Activated T-helper 2 cell treated with anti-CD3 and anti-CD28 coated beads, Interferon-gamma antibody, Interleukin-2, Interleukin-4, amounts not matched to agents 10 μg/mL and 5 μg/mL and 100 μg/mL, durations not matched to agents 14 hours and 24 hours and 36 hours (primary cell): ENCODE results near the gene GRK4. TPM values are rescaled to one million over a fixed set of nuclear protein-coding genes. Genes with fewer than 3 reads are reported as not detected.
A peak's percentile ranks its signal among the peaks of the same experiment; 100 is the strongest.

Experiments used
- DNase-seq: peaks from one replicate; pipeline ENCODE4 v3.0.0; 2021; ENCODE audit warnings: low spot score
- H3K27ac Mint-ChIP-seq: one replicate; pipeline ENCODE4 v1.8.0; 2021; ENCODE audit warnings: mixed read lengths
- H3K27me3 Mint-ChIP-seq: one replicate; pipeline ENCODE4 v1.8.0; 2021; ENCODE audit warnings: low read depth, mixed read lengths
- H3K36me3 Mint-ChIP-seq: one replicate; pipeline ENCODE4 v1.8.0; 2021; ENCODE audit warnings: low read depth, mixed read lengths
- H3K4me1 Mint-ChIP-seq: one replicate; pipeline ENCODE4 v1.8.0; 2021; ENCODE audit warnings: low read depth, mixed read lengths
- H3K4me3 Mint-ChIP-seq: one replicate; pipeline ENCODE4 v1.8.0; 2021; ENCODE audit warnings: low read depth, mild to moderate bottlenecking, moderate library complexity, mixed read lengths
- H3K9me3 Mint-ChIP-seq: one replicate; pipeline ENCODE4 v1.8.0; 2021; ENCODE audit warnings: mixed read lengths
- intact Hi-C: fragments of 100-400 bp; cut with micrococcal nuclease; formaldehyde crosslinking; loops from one replicate; pipeline ENCODE4 v1.15.1; 2023
- total RNA-seq: library from RNA; stranded (reverse); gene quantifications from 2 replicates; pipeline ENCODE4 v1.2.3, GENCODE V29; 2022

Gene GRK4
- total RNA-seq, 1 donor from 2014 or later: 4.5 TPM

GRCh38 chr4:3054169-3054759 is 90.9 kb downstream of the GRK4 start:
- no peak for DNase-seq
- peaks cover 7% of the 10 kb centered on the region for H3K27me3 Mint-ChIP-seq

DNA sequence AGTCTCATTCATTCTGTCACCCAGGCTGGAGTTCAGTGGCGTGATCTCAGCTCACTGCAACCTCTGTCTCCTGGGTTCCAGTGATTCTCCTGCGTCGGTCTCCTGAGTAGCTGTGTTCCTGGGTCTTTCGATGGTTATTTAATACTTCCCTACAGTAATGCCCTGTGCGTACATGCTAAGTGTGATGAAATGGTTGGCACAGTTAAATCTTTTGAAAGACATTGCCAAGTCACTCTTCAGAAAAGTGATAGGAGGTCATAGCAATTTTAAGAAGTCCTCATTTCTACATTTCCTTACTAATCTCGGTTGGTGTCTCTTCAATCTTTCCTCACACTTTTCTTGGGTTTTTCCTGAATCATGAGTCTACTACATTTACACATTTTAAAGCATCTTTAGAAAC is 96.6 kb downstream of the GRK4 start:
- Mint-ChIP-seq H3K4me3 (no peak overlapping the region), H3K36me3 (peaks cover 8% of the 10 kb centered on the region), H3K27me3 (no peaks in the 10 kb centered on the region), H3K27ac (no peak overlapping the region), H3K4me1 (no peaks in the 10 kb centered on the region), H3K9me3 (peaks cover 16% of the 10 kb centered on the region)
- DNase-seq: no peak
- intact Hi-C loops: no loop called here

More at GRCh38 chr4:3054169-3054759, 90.9 kb downstream of the GRK4 start:
- Mint-ChIP-seq H3K9me3 (peaks cover 23% of the 10 kb centered on the region), H3K4me1 (no peaks in the 10 kb centered on the region), H3K27ac (no peak overlapping the region), H3K4me3 (no peak overlapping the region), H3K36me3 (peaks cover 12% of the 10 kb centered on the region)
- intact Hi-C loops: no loop called here

GRCh38 chr4:3060946-3061345 is 97.6 kb downstream of the GRK4 start:
- Mint-ChIP-seq H3K27ac (no peak overlapping the region), H3K9me3 (peaks cover 9% of the 10 kb centered on the region), H3K4me1 (no peaks in the 10 kb centered on the region), H3K27me3 (no peaks in the 10 kb centered on the region), H3K4me3 (no peak overlapping the region), H3K36me3 (peaks cover 4% of the 10 kb centered on the region)
- intact Hi-C loops: no loop called here
- no peak for DNase-seq

DNA sequence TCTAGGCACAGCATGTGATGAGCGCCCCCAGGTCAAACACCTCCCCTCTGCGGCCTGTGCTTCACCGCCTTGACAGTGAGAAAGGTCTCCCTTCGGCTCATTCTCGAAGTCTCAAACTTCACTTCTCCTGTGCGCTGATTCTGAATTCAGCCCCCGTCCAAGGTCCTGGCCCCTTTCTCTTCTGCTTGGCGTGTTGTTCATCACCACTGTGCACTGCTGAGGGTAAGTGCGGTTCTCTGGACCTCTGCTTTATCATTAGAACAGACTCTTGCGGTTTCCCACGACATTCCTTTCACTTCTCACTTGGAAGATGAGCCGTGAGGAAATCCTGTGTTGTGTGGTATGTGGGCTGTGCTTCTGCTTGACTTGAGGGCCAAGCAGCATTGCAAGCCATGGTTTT is 99.1 kb downstream of the GRK4 start:
- H3K27ac Mint-ChIP-seq: no peak overlapping the region
- H3K36me3 Mint-ChIP-seq: no peaks in the 10 kb centered on the region
- no peak overlapping the region for H3K4me3 Mint-ChIP-seq
- intact Hi-C loops: no loop called here
- H3K27me3 Mint-ChIP-seq: no peaks in the 10 kb centered on the region
- DNase-seq: no peak
- no peaks in the 10 kb centered on the region for H3K9me3 Mint-ChIP-seq
- H3K4me1 Mint-ChIP-seq: no peaks in the 10 kb centered on the region

GRCh38 chr4:3065551-3065950 is 102.2 kb downstream of the GRK4 start:
- no peaks in the 10 kb centered on the region for H3K27me3 Mint-ChIP-seq
- no peaks in the 10 kb centered on the region for H3K36me3 Mint-ChIP-seq
- no peak overlapping the region for H3K27ac Mint-ChIP-seq
- H3K4me1 Mint-ChIP-seq: no peaks in the 10 kb centered on the region
- no peak for DNase-seq
- intact Hi-C loops: no loop called here
- H3K9me3 Mint-ChIP-seq: no peaks in the 10 kb centered on the region
- H3K4me3 Mint-ChIP-seq: no peak overlapping the region

- Mint-ChIP-seq H3K4me3 (no peak overlapping the region), H3K9me3 (no peaks in the 10 kb centered on the region), H3K27me3 (no peaks in the 10 kb centered on the region), H3K36me3 (no peaks in the 10 kb centered on the region), H3K4me1 (no peaks in the 10 kb centered on the region), H3K27ac (no peak overlapping the region)
- DNase-seq: no peak
- intact Hi-C loops: no loop called here
Observed at GRCh38 chr4:3066836-3067400, 103.5 kb downstream of the GRK4 start.

- no peak overlapping the region for H3K4me3 Mint-ChIP-seq
- no peaks in the 10 kb centered on the region for H3K36me3 Mint-ChIP-seq
- H3K27me3 Mint-ChIP-seq: no peaks in the 10 kb centered on the region
Observed at GRCh38 chr4:3067473-3068001, 104.2 kb downstream of the GRK4 start.

GRCh38 chr4:3069661-3070199 is 106.4 kb downstream of the GRK4 start:
- no peak overlapping the region for H3K4me3 Mint-ChIP-seq
- H3K36me3 Mint-ChIP-seq: no peaks in the 10 kb centered on the region
- no peaks in the 10 kb centered on the region for H3K9me3 Mint-ChIP-seq
- no peaks in the 10 kb centered on the region for H3K27me3 Mint-ChIP-seq
- DNase-seq: no peak
- no peak overlapping the region for H3K27ac Mint-ChIP-seq
- intact Hi-C loops: loop anchor here (5.0 to 10.0 kb wide), 2 partner anchors 888 to 1355 kb away; partner anchors contain the start of gene SLBP
- no peaks in the 10 kb centered on the region for H3K4me1 Mint-ChIP-seq

More at GRCh38 chr4:3067473-3068001, 104.2 kb downstream of the GRK4 start:
- Mint-ChIP-seq H3K4me1 (no peaks in the 10 kb centered on the region), H3K27ac (no peak overlapping the region), H3K9me3 (no peaks in the 10 kb centered on the region)
- DNase-seq: no peak
- intact Hi-C loops: no loop called here

- no peaks in the 10 kb centered on the region for H3K9me3 Mint-ChIP-seq
- no peaks in the 10 kb centered on the region for H3K36me3 Mint-ChIP-seq
- H3K4me3 Mint-ChIP-seq: no peak overlapping the region
- H3K4me1 Mint-ChIP-seq: peaks cover 4% of the 10 kb centered on the region
- intact Hi-C loops: loop anchor here (5.0 to 10.0 kb wide), 2 partner anchors 886 to 1356 kb away; partner anchors contain the start of gene SLBP
- H3K27ac Mint-ChIP-seq: no peak overlapping the region
- no peaks in the 10 kb centered on the region for H3K27me3 Mint-ChIP-seq
- DNase-seq: no peak
Observed at GRCh38 chr4:3070709-3071500, 107.5 kb downstream of the GRK4 start.

DNA sequence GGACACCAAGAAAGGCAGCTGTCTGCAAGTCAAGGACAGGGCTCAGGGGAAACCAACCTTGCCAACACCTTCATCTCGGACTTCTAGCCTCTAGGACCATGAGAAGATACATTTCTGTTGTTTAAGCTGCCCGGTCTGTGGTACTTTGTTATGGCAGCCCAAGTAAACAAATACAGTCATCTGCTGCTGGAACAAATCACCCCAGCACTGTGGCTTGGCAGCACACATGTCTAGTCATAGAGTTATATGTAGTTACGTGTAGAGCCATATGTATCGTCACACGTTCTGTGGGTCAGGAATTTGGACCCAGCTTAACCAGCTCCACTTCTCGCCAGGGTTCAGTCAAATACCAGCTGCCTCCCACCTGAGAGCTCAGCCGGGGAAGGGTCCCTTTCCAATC is 108.4 kb downstream of the GRK4 start:
- no peak overlapping the region for H3K27ac Mint-ChIP-seq
- peaks cover 11% of the 10 kb centered on the region for H3K4me1 Mint-ChIP-seq
- H3K4me3 Mint-ChIP-seq: no peak overlapping the region
- no peaks in the 10 kb centered on the region for H3K27me3 Mint-ChIP-seq
- intact Hi-C loops: loop anchor here (5.0 to 10.0 kb wide), 2 partner anchors 885 to 1357 kb away; partner anchors contain the start of gene SLBP
- no peak for DNase-seq
- H3K9me3 Mint-ChIP-seq: no peaks in the 10 kb centered on the region
- H3K36me3 Mint-ChIP-seq: no peaks in the 10 kb centered on the region

DNA sequence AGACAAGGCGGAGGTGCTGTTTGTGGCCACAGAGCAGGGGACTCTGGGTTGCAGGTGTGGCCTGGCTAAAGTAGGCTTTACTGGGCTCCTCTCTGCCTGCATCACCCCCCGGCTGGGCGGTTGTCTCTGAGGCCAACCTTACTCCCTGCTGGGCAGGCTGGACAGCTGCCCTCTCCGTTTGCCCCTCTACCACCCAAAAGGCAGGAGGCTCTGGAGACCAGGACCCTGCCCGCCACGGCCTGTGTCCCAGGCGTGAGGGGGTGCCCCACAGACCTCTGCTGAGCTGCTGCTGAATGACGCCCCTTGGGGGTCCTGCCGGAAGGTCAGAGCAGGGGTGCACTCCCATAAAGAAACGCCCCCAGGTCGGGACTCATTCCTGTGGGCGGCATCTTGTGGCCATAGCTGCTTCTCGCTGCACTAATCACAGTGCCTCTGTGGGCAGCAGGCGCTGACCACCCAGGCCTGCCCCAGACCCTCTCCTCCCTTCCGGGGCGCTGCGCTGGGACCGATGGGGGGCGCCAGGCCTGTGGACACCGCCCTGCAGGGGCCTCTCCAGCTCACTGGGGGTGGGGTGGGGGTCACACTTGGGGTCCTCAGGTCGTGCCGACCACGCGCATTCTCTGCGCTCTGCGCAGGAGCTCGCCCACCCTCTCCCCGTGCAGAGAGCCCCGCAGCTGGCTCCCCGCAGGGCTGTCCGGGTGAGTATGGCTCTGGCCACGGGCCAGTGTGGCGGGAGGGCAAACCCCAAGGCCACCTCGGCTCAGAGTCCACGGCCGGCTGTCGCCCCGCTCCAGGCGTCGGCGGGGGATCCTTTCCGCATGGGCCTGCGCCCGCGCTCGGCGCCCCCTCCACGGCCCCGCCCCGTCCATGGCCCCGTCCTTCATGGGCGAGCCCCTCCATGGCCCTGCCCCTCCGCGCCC is 110.0 kb downstream of the GRK4 start:
- peak overlapping the region; percentile 17 for H3K4me3 Mint-ChIP-seq
- H3K36me3 Mint-ChIP-seq: peaks cover 4% of the 10 kb centered on the region
- no peaks in the 10 kb centered on the region for H3K27me3 Mint-ChIP-seq
- intact Hi-C loops: loop anchor here (1.0 to 10.0 kb wide), 6 partner anchors 26 to 1359 kb away; partner anchors contain the start of genes GRK4, NOP14 and SLBP
- no peak overlapping the region for H3K27ac Mint-ChIP-seq
- no peaks in the 10 kb centered on the region for H3K9me3 Mint-ChIP-seq
- H3K4me1 Mint-ChIP-seq: peaks cover 18% of the 10 kb centered on the region
- DNase-seq: no peak
